ENCODE measurements around the gene ZNF385D. TPM values are rescaled to one million over a fixed set of nuclear protein-coding genes. Genes with fewer than 3 reads are reported as not detected.
A peak's percentile ranks its signal among the peaks of the same experiment; 100 is the strongest.

The ZNF385D gene
- total RNA-seq, 1 experiment from 2014 or later = 9.6 TPM

DNA sequence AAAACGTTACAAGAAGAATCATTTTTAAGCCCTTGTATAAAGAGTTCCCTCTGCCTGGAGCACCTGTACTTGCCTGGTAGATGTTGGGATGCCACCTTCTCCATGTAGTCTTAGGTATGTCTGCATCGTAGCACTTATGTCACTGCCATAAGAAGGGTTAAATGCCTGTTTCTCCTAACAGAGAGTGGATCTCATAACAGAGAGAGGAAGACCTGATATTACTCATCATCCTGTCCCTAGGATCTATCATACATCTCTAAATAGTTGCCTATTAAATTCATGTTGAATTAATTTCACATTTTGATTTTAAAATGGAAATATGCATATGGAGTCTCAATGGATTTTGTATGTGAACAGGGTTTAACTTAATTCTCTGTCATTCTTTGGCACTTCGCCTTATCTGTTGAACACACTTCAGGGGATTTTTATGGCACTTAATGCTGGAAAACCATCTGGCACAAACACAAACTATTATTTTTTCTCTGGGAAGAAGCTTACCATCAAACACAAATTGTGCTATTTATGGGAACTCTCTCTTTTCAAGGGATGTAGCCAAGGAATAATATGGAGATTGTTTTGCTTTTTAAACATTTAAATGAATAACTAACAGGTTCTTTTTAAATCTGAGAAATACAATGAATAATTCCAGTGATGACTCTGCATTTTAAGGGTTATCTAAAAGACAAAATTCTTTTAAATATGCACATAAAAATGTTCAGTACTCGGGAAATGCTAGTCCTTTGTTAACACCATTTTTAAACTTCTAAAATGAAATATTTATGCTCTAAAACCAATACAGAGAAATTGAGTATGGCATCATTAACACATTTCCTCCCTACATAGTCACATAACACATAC lies 230.7 kb downstream of the ZNF385D start:
- Mint-ChIP-seq H3K36me3 (no peaks in the 10 kb centered on the region), H3K4me3 (no peak overlapping the region), H3K27me3 (ENCODE audit: low read depth) (no peaks in the 10 kb centered on the region), H3K4me1 (peaks cover 37% of the 10 kb centered on the region), H3K9me3 (no peaks in the 10 kb centered on the region), H3K27ac (no peak overlapping the region)
- CTCF ChIA-PET = no interaction called here
- ATAC-seq (no peak), DNase-seq (ENCODE audit: low spot score) (no peak)
- POLR2A ChIA-PET = no interaction called here
- TF ChIP-seq, protein P1, sequence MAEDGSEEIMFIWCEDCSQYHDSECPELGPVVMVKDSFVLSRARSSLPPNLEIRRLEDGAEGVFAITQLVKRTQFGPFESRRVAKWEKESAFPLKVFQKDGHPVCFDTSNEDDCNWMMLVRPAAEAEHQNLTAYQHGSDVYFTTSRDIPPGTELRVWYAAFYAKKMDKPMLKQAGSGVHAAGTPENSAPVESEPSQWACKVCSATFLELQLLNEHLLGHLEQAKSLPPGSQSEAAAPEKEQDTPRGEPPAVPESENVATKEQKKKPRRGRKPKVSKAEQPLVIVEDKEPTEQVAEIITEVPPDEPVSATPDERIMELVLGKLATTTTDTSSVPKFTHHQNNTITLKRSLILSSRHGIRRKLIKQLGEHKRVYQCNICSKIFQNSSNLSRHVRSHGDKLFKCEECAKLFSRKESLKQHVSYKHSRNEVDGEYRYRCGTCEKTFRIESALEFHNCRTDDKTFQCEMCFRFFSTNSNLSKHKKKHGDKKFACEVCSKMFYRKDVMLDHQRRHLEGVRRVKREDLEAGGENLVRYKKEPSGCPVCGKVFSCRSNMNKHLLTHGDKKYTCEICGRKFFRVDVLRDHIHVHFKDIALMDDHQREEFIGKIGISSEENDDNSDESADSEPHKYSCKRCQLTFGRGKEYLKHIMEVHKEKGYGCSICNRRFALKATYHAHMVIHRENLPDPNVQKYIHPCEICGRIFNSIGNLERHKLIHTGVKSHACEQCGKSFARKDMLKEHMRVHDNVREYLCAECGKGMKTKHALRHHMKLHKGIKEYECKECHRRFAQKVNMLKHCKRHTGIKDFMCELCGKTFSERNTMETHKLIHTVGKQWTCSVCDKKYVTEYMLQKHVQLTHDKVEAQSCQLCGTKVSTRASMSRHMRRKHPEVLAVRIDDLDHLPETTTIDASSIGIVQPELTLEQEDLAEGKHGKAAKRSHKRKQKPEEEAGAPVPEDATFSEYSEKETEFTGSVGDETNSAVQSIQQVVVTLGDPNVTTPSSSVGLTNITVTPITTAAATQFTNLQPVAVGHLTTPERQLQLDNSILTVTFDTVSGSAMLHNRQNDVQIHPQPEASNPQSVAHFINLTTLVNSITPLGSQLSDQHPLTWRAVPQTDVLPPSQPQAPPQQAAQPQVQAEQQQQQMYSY (CRISPR knock-in tag; IDR thresholded peaks at IDR 0.05) = no peak
- TF ChIP-seq, protein P2, sequence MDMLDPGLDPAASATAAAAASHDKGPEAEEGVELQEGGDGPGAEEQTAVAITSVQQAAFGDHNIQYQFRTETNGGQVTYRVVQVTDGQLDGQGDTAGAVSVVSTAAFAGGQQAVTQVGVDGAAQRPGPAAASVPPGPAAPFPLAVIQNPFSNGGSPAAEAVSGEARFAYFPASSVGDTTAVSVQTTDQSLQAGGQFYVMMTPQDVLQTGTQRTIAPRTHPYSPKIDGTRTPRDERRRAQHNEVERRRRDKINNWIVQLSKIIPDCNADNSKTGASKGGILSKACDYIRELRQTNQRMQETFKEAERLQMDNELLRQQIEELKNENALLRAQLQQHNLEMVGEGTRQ (CRISPR knock-in tag; IDR thresholded peaks at IDR 0.05) = no peak
- TF ChIP-seq, protein P3, sequence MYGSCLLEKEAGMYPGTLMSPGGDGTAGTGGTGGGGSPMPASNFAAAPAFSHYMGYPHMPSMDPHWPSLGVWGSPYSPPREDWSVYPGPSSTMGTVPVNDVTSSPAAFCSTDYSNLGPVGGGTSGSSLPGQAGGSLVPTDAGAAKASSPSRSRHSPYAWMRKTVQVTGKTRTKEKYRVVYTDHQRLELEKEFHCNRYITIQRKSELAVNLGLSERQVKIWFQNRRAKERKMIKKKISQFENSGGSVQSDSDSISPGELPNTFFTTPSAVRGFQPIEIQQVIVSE (CRISPR knock-in tag; IDR thresholded peaks at IDR 0.05; ENCODE audit: borderline replicate concordance) = no peak
- TF ChIP-seq CREM (CRISPR knock-in tag; IDR thresholded peaks at IDR 0.05) (no peak), KAT7 (CRISPR knock-in tag; IDR thresholded peaks at IDR 0.05; ENCODE audit: borderline replicate concordance) (no peak), FOXK1 (CRISPR knock-in tag; IDR thresholded peaks at IDR 0.05) (no peak), SMAD4 (CRISPR knock-in tag; IDR thresholded peaks at IDR 0.05) (no peak), NFATC4 (CRISPR knock-in tag; IDR thresholded peaks at IDR 0.05) (no peak), ESRRA (CRISPR knock-in tag; IDR thresholded peaks at IDR 0.05; ENCODE audit: borderline replicate concordance) (no peak), ZBTB21 (CRISPR knock-in tag; IDR thresholded peaks at IDR 0.05; ENCODE audit: borderline replicate concordance) (no peak)
- TF ChIP-seq, protein P4, sequence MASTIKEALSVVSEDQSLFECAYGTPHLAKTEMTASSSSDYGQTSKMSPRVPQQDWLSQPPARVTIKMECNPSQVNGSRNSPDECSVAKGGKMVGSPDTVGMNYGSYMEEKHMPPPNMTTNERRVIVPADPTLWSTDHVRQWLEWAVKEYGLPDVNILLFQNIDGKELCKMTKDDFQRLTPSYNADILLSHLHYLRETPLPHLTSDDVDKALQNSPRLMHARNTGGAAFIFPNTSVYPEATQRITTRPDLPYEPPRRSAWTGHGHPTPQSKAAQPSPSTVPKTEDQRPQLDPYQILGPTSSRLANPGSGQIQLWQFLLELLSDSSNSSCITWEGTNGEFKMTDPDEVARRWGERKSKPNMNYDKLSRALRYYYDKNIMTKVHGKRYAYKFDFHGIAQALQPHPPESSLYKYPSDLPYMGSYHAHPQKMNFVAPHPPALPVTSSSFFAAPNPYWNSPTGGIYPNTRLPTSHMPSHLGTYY (CRISPR knock-in tag; IDR thresholded peaks at IDR 0.05) = no peak

DNA sequence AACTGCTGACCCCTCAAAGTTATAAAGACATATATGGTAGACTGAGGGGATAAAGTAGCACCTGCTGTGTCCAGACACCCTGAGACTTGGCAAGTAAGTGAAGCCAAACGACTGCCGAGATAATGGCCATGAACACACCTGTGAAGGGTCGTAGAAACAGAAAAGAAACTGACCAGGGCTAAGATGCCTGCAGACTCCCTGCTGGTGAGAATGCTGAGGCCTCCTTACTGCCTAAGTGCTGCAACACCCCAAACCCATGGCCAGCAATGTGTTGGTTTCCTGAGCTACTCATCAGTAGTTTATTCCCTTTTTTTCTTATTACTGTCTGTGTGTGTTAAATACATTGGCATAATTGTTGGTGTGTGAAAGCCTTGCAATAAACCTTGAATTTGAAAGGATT lies 233.8 kb downstream of the ZNF385D start:
- Mint-ChIP-seq H3K27me3 (ENCODE audit: low read depth) (no peaks in the 10 kb centered on the region), H3K36me3 (no peaks in the 10 kb centered on the region), H3K4me1 (peaks cover 24% of the 10 kb centered on the region), H3K27ac (peak overlapping the region; percentile 87; the same call in 1 of the 2 replicates), H3K9me3 (no peaks in the 10 kb centered on the region), H3K4me3 (no peak overlapping the region)
- POLR2A ChIA-PET = no interaction called here
- TF ChIP-seq ZNF423 (CRISPR knock-in tag; IDR thresholded peaks at IDR 0.05) (0 out of 2 replicates have a peak, but pooled peaks have one; percentile 2), ZNF219 (CRISPR knock-in tag; IDR thresholded peaks at IDR 0.05; ENCODE audit: borderline replicate concordance) (no peak)
- peak; percentile 83 for ATAC-seq
- CTCF ChIA-PET = no interaction called here
- peak; percentile 20 for DNase-seq (ENCODE audit: low spot score)

DNA sequence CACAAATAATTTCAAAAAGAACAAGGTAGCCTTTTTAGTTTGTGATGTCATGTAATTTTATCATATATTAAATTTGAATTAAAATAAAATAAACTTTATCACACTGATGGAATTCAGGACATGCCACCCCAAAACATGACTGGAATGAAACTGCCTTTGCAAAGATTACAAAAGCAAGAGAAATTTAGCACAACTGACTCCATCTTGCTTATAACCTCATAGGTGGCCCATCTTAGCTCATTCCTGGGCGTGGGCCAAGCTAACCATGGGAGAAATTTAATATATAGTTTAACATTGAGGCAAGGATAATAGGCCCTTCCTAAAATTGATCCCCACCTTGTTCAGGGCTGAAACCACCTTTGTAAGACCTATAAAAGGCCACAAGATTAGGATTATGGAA lies 235.6 kb downstream of the ZNF385D start:
- H3K27ac Mint-ChIP-seq = no peak overlapping the region
- H3K36me3 Mint-ChIP-seq = no peaks in the 10 kb centered on the region

More for the DNA sequence above, 235.6 kb downstream of the ZNF385D start:
- H3K9me3 Mint-ChIP-seq = no peaks in the 10 kb centered on the region
- DNase-seq (ENCODE audit: low spot score) (no peak), ATAC-seq (no peak)
- CTCF ChIA-PET = no interaction called here
- no peaks in the 10 kb centered on the region for H3K27me3 Mint-ChIP-seq (ENCODE audit: low read depth)
- POLR2A ChIA-PET = no interaction called here
- TF ChIP-seq NR3C1 (CRISPR knock-in tag; conservative IDR thresholded peaks at IDR 0.05; ENCODE audit: low read depth) (no peak), RELA (CRISPR knock-in tag; IDR thresholded peaks at IDR 0.05; ENCODE audit: borderline replicate concordance) (no peak), MYBL2 (CRISPR knock-in tag; IDR thresholded peaks at IDR 0.05) (no peak), ZNF232 (CRISPR knock-in tag; IDR thresholded peaks at IDR 0.05) (no peak), ZNF317 (CRISPR knock-in tag; IDR thresholded peaks at IDR 0.05; ENCODE audit: borderline replicate concordance, low read depth) (no peak), CREM (CRISPR knock-in tag; IDR thresholded peaks at IDR 0.05) (no peak), EMX1 (CRISPR knock-in tag; IDR thresholded peaks at IDR 0.05) (no peak)
- TF ChIP-seq, protein P5, sequence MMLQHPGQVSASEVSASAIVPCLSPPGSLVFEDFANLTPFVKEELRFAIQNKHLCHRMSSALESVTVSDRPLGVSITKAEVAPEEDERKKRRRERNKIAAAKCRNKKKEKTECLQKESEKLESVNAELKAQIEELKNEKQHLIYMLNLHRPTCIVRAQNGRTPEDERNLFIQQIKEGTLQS (CRISPR knock-in tag; conservative IDR thresholded peaks at IDR 0.05) = no peak
- TF ChIP-seq, protein P6, sequence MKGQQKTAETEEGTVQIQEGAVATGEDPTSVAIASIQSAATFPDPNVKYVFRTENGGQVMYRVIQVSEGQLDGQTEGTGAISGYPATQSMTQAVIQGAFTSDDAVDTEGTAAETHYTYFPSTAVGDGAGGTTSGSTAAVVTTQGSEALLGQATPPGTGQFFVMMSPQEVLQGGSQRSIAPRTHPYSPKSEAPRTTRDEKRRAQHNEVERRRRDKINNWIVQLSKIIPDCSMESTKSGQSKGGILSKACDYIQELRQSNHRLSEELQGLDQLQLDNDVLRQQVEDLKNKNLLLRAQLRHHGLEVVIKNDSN (CRISPR knock-in tag; IDR thresholded peaks at IDR 0.05) = no peak
- TF ChIP-seq, protein P2 (CRISPR knock-in tag; IDR thresholded peaks at IDR 0.05) = no peak
- TF ChIP-seq, protein P7, sequence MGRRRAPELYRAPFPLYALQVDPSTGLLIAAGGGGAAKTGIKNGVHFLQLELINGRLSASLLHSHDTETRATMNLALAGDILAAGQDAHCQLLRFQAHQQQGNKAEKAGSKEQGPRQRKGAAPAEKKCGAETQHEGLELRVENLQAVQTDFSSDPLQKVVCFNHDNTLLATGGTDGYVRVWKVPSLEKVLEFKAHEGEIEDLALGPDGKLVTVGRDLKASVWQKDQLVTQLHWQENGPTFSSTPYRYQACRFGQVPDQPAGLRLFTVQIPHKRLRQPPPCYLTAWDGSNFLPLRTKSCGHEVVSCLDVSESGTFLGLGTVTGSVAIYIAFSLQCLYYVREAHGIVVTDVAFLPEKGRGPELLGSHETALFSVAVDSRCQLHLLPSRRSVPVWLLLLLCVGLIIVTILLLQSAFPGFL (CRISPR knock-in tag; IDR thresholded peaks at IDR 0.05; ENCODE audit: borderline replicate concordance) = no peak
- H3K4me3 Mint-ChIP-seq = no peak overlapping the region
- peaks cover 24% of the 10 kb centered on the region for H3K4me1 Mint-ChIP-seq
